ENCODE results near the gene ADSS1.

Gene ADSS1

DNA sequence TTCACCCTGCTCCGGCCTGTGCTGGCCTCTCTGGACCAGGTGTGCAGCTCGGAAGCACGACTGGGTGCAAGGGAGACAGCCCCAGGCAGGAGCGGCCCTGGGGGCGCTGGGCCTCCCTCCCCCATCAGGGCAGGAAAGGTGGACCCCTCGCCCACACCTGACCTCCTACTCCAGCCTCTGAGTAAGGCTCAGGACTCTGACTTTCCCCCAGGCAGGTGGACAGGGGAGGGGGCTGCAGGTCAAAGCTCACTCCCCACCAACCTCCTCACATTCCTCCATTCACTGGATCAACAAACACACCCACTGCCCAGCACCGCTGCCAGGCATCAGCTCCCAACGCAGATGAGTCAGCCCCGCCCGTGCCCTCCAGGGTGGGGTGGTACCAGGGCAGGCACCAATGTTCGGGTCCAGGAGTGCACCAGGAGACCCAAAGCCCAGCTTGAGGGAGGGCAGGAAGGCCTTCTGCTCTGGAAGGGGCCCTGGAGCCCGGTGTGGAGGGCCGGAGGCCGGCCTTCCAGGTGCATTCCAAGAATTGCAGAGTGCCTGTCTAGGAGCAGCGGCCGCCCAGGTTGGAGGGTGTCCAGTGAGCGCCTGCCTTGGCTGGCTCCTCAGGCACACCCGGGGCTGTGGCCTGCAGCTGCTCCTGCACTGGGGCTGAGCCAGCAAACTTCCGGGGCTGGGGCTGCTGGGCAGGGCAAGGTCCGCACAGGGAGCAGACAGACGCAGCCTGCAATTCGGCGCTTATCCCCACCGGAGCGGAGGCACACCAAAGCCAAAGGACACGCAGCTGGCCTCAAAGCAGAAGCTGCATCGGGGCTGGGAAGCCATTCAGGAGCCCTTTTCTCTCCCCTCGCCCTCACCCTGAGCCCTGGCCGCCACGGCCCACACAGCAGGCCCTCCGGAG is 36.2 kb upstream of the ADSS1 start:
- no peak for DNase-seq

DNA sequence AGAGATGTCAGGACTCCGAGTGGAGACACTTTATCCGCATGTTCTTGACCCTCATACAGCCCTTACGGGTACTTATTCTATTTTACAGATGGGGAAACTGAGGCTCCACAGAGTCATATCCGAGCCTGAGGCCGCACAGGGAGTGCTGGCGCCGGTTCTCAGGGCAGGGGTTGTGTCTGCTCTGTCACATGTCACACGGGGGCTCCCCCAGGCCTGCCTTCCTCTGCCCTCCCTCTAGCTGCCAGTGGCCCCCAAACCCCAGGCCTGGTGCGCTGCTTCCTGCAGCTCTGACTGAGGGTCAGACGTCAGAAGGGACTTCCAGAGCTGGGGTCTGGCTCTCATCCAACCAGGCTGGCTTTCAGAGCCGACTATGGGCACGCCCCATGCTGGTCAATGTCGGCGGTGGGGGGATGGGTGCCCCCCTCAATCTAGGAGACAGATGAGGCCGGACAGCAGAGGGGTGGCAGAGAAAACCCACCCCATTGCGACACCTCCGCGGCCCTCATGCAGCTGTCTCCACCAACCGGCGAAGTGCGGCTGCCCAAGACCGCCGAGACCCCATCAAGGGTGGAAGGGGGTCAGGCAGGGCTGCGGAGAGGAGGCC is 35.4 kb upstream of the ADSS1 start:
- DNase-seq, result no peak

DNA sequence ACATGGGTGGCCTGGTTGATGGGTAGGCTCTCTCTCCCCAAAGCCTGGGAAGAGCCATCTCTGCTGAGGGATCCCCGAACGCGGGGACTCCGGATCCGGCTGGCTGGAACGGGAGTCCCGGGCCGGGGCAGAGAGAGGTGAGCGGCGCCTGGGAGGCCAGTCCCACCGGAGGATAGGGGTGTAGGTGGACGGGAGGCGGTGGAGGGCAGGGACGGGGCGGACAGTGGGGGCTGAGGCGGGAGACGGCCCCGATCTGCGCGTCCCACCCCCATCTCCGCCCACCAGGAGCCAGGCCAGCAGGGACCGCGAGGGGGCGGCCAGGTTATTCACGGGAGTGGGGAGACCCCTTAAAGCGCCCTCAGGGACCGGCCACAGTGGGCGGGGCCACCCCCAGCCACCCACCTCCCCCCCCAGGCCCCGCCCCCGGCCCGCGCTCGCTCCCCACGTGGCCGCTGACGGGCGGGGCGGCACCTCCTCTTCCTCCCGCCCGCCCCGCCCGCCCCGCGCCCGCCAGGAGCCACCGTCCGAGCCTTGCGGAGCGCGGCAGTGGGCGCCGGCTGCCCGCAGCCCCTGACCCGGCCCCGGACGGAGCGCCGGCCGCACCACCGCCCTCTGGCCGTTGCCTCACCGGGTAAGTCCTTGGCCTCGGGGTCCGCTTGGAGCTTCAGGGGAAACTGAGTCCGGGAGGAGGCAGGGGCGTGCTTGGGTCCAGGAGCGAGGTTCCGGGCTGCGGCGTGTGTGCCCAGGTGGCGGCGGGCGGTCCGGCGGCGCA is 34.7 kb upstream of the ADSS1 start, which contains the start of gene INF2:
INF2 (plus strand) TSS at position 510 of the 772 bp plus-strand sequence. CDS start 11,748 bp downstream, outside the sequence.
- peak in 5 of 6 experiments; percentile 34 to 50 (median 38) for DNase-seq

DNA sequence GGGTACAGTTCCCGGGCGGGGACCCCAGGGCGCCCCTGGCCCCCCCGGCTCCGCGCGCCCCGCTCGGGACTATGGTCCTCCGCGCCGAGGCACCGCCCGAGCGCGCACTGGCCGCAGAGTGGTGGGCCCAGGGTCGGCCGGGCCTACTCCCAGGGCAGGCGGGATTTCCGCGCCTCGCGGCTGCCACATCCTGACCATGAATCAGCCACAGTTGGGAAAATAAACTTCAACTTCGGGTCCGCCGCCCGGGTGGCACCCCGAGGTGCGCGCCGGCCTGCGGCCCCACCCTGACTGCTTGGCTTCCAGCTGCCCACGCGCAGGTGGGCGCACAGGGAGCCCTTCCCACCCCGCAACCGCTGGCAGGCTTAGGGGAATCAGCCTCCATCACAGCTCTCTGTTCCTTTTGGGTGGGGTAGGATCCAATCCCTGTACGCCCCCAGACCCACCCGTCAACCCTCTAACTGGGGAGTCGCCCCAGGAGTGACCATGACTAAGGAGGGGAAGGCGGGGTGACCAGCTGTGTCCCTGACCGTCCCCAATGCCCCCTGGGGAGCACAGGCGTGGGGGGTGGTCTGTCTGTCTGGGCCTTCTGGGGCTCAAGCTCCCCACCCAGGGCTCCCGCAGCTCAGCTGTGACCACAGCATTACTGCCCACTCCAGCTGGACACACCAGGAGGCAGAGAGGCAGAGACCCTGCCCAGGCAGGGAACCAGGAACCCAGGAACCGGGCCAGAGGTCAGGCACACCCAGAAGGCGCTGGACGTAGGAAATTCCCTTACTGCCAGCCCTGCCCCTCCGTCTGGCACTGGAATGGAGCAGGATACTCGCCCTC is 33.9 kb upstream of the ADSS1 start:
- DNase-seq, result no peak

DNA sequence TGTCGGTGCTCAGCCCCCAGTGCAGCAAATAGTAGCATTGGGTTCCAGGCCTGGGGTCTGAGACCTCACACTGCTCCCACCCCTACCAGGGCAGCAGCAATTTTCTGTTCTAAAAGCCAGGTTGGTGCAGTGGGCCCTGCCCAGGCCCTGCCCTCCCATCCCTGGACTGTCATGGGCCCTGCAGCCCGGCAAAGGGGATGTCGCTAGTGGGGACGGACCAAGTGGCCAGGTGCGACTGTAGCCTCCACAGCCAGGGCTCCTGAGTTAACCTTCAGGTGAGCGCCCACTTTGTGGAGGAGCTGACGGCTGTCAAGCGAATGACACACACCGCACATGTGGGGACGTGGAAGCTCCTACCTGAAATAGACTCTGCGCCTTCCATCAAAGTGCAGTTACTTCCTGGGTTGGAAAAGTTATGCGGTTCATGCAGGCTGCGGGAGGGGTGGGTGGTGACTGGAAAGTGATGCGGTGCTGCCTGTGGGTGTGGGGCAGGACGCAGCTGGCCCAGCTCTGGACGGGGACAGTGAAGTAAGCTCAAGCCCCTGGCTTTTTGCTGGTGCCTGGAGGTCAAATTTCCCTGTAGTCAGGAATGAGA is 33.1 kb upstream of the ADSS1 start:
- peak in 2 of 6 experiments; percentile 15 to 17 for DNase-seq

DNA sequence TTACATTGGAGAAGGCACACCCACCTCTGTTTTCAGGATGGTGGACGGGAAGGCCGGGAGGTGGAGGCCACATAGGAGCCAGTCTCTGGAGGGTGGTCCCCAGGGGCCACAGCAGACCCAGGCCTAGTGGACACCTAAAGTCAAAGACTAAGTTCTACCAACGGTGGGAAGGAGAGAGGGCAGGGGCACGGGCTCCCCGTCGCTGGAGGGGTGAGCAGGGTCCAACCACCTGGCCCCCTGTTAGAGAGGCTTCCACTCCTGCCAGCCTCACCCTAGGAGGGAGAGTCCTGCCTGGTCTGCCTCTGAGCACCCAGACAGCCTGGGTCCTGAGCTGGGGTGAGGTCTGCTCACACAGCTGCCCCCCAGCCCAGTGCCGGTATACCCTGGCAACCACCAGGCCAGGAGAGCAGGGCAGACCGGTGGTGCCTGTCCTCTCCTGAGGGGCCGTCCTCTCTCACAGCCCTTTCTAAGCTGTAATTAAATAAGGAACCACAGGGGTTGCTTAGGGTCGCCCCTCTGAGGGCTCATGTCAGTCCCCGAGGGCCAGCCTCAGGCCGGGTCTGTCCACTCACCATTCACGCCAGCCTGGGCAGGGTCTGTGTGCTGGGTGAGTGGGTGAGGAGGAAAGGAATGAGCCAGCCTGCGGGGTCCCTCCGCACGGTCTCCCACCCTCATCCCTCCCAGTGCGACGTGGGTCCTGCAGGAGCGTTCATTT is 32.3 kb upstream of the ADSS1 start:
- no peak for DNase-seq

DNA sequence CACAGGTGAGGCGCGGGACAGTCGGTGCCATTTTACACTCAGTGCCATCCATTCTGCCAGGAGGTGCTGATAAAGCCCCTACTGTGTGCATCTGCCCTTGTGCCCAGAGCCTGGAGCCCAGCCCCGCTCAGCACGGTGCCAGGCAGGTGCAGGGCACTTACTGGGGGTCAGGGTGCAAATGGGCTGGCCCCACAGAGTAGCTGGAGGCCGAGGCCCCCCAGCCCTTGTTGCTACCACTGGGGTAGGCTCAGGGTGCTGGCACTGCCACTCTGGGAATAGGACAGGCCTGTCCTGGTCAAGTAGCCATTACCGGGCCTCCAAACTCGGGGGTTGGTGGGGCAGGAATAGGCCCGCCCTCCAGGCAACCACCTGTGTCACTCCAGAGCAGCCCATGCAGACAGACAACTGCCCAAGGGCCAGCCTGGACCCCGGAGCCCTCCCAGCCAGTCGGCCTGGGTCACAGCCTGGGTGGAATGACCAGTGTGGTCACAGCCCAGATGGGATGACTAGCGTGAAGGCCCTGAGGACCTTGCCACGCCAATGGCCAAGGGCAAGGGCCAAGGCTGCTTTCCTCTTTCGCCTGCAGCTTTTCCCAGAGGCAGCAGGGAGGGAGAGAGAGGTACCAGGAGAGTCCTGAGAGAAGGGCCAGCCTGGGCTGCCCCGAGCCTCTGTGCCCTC is 31.6 kb upstream of the ADSS1 start:
- DNase-seq, result no peak

DNA sequence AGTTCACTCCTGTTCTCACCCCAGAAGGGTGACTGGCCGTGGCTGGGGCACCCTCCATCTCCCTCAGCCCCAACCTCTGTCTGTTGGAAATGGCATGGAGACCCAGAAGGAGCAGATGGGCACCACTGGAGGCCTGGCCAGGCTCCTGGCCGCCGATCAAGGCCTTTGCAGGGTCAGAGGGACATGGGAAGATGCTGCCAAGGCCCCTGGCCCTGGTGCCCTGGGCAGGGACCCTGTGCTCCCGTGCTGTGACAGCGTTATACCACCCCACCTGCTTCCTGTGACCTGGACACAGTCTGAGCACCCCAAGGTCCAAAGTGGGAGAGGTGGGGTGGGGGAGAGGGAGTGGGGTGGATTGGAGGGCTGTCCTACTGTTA is 31.1 kb upstream of the ADSS1 start:
- no peak for DNase-seq

DNA sequence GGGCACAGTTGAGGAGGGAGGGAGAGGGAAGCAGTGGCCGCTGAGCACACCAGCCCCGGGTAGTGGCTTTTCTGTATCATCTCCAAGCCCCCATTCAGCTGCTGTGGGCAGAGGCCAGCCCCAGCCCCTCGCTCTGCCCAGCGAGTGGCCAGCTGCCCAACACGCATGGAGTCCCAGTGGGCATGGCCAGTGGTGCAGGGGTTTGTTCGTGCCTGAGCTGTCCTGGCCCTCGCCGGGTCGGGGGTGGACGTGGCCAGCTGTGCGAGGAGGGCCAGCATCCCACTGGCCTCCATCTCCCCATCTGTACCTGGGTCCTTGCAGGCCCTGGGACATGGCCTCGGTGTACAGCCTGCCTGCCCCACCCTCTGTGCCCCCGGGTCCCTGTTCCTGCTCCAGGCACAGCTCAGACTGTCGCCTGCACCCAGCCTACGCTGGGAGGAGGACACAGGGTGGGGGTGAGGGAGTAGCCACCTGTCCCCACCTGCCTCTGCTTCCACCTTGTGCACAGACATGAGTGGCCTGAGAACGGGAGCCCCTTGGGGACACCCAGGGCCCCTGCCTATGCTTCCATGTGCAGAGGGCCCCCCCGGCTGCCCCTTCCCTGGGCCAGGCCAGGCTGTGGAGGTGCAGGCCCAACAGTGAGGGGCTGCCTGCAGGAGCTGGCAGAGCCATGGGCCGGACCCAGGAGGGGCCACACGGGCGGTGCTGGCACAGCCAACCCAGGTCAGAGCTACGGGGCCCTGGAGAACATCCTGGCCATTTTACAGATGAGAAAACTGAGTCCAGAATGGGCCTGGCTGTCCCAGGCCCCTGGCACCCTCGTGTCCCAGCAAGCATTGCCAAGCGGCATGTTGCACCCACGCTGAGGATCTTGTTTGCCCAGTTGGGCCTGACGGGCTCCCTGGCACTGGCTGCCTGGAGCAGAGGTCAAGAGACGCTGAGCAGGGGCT is 30.3 kb upstream of the ADSS1 start:
- DNase-seq, result no peak

DNA sequence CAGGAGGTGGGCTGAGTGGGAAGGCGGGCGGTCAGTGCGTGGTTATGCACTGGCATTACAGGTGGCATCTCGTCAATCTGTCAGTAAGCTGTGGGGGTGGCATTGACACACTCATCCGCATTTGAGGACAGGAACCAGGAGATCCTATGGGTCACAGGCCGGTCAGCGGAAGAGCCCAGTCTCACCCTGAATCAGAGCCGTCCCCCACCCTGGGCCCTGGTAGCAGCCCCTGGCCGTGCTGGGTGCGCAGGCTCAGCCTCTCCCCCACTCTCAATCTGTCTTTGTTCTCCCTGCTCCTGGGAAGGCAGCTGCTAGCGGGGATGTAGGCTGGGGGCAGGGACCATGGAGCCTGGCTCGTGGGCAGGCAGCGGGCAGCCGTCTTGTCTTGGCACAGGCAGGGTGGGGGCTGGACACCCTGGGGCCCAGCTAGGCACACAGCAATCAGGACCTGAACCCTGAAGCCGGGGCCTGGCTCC is 29.5 kb upstream of the ADSS1 start:
- DNase-seq, result no peak

DNA sequence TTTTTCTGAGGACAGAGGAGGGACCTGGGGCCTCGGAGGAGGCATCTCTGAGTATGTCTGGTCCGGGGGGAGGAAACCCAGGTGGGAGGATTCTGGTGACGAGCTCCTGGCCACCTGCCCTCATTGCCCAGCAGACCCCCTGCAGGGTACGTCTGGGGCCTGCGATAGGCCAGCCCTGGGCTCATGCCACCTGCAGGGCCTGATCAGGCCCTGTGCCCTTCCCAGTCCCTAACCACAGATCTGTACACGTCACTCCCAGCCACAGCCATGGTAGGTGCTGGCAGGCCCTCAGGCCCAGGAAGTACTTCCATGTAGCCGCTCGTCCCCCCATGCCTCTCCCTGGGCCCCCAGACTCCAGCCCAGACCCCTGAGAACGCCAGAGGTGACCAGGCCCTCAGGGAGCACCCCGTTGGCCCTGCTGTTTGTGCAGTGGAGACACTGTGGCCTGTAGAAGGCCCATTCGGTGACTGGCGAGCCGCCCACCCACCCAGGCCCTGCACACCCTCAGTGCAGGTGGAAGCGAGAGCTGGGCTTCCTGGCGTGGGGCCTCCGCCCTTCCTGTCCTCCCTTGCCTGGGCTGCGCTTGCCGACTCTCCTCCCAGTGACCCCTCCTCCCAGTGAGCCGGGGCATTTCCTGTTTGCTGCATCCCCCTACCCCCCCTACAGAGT is 28.9 kb upstream of the ADSS1 start:
- DNase-seq, result peak; percentile 11 to 68 (median 46)

DNA sequence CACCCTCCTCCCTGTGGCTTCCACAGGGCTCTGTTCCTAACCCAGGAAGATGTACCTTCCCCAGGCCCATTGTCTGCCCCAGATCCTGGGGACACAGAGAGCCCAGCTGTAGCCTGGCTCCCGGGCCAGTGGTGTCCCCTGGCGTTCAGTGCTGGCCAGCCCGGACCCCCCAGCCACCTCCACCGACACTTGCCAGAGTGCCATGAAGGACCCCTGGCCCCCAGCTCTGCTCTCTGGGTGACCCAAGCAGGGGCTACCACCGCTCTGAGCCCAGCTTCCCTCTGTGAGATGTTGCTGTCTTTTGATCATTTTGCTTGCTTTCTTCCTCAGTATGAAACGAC is 28.4 kb upstream of the ADSS1 start:
- DNase-seq, result peak in 1 of 6 experiments; percentile 38

DNA sequence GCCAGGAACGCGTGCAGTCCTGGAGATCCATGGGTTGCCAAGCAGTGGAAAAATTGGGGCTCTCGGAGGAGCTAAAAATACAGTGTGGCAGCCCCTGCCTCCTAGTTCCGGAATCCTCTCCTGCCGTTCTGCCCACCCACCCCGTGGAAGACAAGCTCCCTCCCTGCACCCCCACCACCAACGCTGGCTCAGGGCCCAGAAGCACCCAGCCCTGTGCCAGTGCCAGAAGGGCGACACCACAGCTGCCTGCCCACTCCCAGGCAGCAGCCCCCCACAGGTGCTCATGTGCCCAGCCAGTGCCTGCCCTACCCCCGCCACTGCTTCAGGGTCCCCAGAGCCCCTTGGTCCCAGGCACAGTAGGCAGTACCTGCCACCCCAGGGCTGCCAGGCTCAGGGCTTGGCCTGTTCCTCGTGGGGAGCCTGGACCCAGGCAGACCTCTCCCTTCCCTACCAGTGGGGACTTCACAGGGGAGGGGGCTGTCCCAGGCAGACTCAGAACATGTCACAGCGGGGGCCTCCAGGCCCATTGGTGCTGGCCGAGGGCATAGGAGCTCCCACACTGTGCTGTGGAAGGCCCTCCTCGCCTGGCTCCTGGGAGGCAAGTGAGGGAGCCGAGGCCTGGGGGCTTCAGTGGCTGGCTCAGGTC is 27.2 kb upstream of the ADSS1 start:
- no peak for DNase-seq

DNA sequence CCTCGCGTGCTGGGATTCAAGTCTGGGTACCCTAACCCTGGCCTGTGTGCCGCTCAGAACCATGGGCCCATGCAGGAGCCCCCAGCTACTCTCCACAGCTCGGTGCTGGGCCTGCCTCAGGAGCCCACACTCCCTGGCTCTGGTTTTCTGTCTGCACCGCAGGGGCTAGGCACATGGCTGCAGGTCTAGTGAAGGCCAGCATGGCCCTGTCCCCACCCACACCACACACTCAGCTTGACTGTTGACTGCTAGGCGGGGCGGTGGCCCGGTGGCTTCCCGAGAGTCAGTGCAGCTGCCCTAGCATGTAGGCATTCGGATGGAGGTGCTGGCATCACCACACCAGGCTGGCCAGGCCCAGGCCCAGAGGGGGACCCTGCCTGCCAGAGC is 26.7 kb upstream of the ADSS1 start:
- no peak for DNase-seq

DNA sequence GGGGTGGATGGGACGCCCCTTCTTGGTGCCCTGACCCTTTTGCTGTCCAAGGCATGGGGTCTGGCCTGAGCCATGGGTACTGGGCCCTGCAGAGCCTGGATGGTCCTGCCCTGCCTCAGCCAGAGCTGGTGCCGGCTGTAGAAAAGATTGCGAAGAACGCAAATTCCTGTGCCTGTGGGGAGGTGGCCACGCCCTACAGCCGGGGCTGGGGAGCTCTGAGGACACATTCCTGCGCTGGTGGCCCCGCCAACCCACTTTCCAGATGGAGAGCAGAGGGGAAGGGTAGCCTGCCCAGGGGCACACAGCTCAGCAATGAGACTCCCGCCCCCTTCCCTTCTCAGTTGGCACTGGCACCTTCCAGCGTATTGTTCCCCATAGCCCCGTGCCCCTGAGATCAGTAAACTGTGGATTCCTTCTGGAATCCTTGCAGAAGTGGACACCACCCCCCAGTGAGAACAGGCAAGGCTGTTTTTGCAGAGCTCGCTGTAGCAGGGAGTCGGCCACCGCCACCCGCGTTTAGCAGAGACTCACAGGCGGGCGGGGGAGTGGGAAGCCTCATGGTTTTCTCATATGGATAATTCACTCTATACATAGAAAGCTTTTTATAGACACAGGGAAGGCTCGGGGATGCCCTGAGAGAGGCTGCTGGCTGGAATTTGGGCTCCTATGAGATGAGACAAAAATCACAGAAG is 26.0 kb upstream of the ADSS1 start:
- no peak for DNase-seq

DNA sequence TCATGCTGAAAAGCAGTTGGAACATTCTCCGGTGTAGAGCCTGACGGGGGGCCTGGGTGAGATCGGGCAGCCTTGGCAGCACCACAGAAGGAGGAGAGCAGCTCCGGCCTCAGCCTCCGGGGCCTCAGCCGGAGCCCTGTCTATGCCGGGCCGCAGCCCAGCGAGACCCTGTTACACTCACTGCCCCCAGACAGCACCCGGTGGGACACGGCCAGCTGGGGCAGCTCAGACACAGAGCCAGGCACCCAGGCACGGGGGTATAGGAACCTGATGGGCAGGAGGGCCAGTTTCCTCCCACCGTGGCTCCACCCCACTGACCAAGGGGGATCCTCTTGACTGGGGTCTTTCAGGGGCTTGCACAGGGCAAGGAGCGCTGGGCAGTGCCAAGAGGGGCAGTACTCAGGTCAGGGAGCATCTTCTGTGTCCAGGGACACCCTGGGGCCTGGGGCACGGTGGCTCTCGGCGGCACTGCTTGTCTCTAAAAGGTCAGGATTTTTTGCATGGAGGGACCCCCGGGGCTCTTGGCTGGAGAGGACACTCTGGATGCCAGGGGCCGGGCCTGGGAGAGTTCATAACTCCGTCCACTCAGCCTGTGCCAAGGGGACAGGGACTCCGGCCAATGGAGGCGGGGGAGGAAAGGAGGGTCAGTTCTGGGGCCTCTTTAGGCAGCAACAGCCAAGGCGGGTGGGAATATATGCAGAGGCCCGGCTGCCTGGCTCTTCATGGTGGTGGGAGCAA is 25.2 kb upstream of the ADSS1 start:
- no peak for DNase-seq

DNA sequence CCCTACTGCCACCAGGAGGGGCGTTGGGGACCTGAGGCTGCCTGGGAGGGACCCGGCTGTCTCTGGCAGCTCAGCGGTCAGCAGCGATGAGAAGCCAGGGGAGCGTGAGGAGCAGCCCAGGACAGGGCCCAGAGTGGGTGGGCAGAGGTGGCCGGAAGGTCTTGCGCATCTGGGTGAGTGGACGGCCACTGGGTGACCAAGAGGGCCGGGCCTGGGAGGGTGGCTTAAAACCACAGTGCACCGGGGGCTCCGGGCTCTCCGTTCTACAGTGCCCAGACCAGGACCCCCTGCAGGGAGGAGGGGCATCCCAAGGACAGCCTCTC is 24.6 kb upstream of the ADSS1 start:
- DNase-seq, result no peak
